Measurements from ENCODE around the gene OPCML.

DNA sequence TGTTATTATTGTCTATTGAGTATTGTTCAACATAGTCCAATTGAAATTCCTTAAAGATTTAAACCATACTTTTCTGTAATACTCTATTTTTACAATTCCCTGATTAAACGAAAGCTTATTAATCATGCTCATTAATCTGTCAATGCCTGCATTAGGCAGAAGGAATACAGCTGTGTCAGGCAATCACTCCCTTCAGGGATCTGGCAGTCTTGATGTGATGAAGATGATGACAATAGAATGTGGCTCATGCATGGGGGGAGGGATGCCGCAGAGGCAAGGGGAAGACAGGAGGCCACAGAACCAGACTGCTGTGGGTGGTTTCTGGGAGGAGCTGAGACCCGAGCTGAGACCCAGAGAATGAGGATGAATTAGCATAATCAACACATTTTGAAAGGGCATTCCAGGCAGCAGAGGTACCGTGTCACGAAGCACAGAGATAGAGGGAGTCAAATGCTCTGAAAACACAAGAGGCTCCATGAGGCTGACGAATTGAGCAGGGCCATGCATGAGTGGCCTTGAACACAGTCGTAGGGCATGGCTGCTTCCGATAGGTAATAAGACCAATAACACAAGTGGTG, 1075.5 kb downstream of the OPCML start:
- TF ChIP-seq CSDC2 (CRISPR knock-in tag; IDR thresholded peaks at IDR 0.05) (no peak), PATZ1 (CRISPR knock-in tag; IDR thresholded peaks at IDR 0.05; ENCODE audit: borderline replicate concordance) (no peak), OSR1 (CRISPR knock-in tag; IDR thresholded peaks at IDR 0.05) (no peak), BACH2 (CRISPR knock-in tag; IDR thresholded peaks at IDR 0.05; ENCODE audit: borderline replicate concordance) (no peak), TCF4 (CRISPR knock-in tag; IDR thresholded peaks at IDR 0.05; ENCODE audit: borderline replicate concordance) (no peak), ZC3H10 (CRISPR knock-in tag; IDR thresholded peaks at IDR 0.05) (no peak), GLIS3 (CRISPR knock-in tag; IDR thresholded peaks at IDR 0.05) (no peak), RARB (CRISPR knock-in tag; IDR thresholded peaks at IDR 0.05) (no peak), ESRRG (CRISPR knock-in tag; IDR thresholded peaks at IDR 0.05) (no peak), SNAI2 (CRISPR knock-in tag; IDR thresholded peaks at IDR 0.05) (no peak), CREB5 (CRISPR knock-in tag; IDR thresholded peaks at IDR 0.05; ENCODE audit: low read depth) (no peak), ZNF565 (CRISPR knock-in tag; conservative IDR thresholded peaks at IDR 0.05; ENCODE audit: low read depth) (no peak), ZFP30 (CRISPR knock-in tag; IDR thresholded peaks at IDR 0.05) (no peak), ZNF70 (CRISPR knock-in tag; IDR thresholded peaks at IDR 0.05) (no peak)

Measured in SK-N-SH treated with all-trans-retinoic acid at 6 μM for 48 hours (cell line).